ENCODE measurements around the gene IL4I1.

The IL4I1 gene

GRCh38 chr19:49845414-49845813 lies 51.3 kb downstream of the IL4I1 start:
- DNase-seq (ENCODE audit: low spot score): no peak
- in situ Hi-C loops (cut with MboI; ENCODE audit: low sequenced_read_pairs, unreplicated experiment): no loop called here
- no peak for TF ChIP-seq CTCF (IDR thresholded peaks at IDR 0.05; ENCODE audit: borderline replicate concordance, control extremely low read depth, extremely low read depth, insufficient read depth, missing control alignments)

GRCh38 chr19:49844138-49845095 lies 52.3 kb downstream of the IL4I1 start:
- no peak for DNase-seq (ENCODE audit: low spot score)
- no peak for TF ChIP-seq CTCF (IDR thresholded peaks at IDR 0.05; ENCODE audit: borderline replicate concordance, control extremely low read depth, extremely low read depth, insufficient read depth, missing control alignments)
- in situ Hi-C loops (cut with MboI; ENCODE audit: low sequenced_read_pairs, unreplicated experiment): no loop called here

- DNase-seq (ENCODE audit: low spot score): peak; percentile 52
- in situ Hi-C loops (cut with MboI; ENCODE audit: low sequenced_read_pairs, unreplicated experiment): no loop called here
- TF ChIP-seq CTCF (IDR thresholded peaks at IDR 0.05; ENCODE audit: borderline replicate concordance, control extremely low read depth, extremely low read depth, insufficient read depth, missing control alignments): no peak
Observed at GRCh38 chr19:49843265-49843664, 53.4 kb downstream of the IL4I1 start.

- in situ Hi-C loops (cut with MboI; ENCODE audit: low sequenced_read_pairs, unreplicated experiment): no loop called here
- no peak for DNase-seq (ENCODE audit: low spot score)
- no peak for TF ChIP-seq CTCF (IDR thresholded peaks at IDR 0.05; ENCODE audit: borderline replicate concordance, control extremely low read depth, extremely low read depth, insufficient read depth, missing control alignments)
Observed at GRCh38 chr19:49840736-49841249, 55.9 kb downstream of the IL4I1 start.

GRCh38 chr19:49840321-49840720 lies 56.4 kb downstream of the IL4I1 start:
- in situ Hi-C loops (cut with MboI; ENCODE audit: low sequenced_read_pairs, unreplicated experiment): no loop called here
- DNase-seq (ENCODE audit: low spot score): no peak
- TF ChIP-seq CTCF (IDR thresholded peaks at IDR 0.05; ENCODE audit: borderline replicate concordance, control extremely low read depth, extremely low read depth, insufficient read depth, missing control alignments): no peak

GRCh38 chr19:49839713-49840112 lies 57.0 kb downstream of the IL4I1 start:
- DNase-seq (ENCODE audit: low spot score): no peak
- TF ChIP-seq CTCF (IDR thresholded peaks at IDR 0.05; ENCODE audit: borderline replicate concordance, control extremely low read depth, extremely low read depth, insufficient read depth, missing control alignments): no peak
- in situ Hi-C loops (cut with MboI; ENCODE audit: low sequenced_read_pairs, unreplicated experiment): no loop called here
